Stimulated activated CD8-positive, alpha-beta memory T cell treated with anti-CD3 and anti-CD28 coated beads, Interleukin-12 subunit alpha, Interleukin-12 subunit beta, amount 100 ng/mL, for 1 hour (primary cell): ENCODE measurements around the gene ECHS1.
A peak's percentile ranks its signal among the peaks of the same experiment; 100 is the strongest.

ENCODE experiments used
- DNase-seq: peaks from one replicate; pipeline ENCODE4 v3.0.0-alpha.2; 2020; ENCODE audit warnings: low read depth

The ECHS1 gene

GRCh38 chr10:133339708-133340380 lies 33.3 kb downstream of the ECHS1 start:
- no peak for DNase-seq

GRCh38 chr10:133338080-133339071 lies 34.8 kb downstream of the ECHS1 start:
- no peak for DNase-seq

- DNase-seq: no peak
These were observed 35.8 kb downstream of the ECHS1 start for GRCh38 chr10:133337370-133337725.

- DNase-seq: peak; percentile 65
These were observed 36.4 kb downstream of the ECHS1 start, which contains the start of gene CALY for GRCh38 chr10:133336577-133337369. CALY (minus strand) TSS chr10:133336896; CDS start chr10:133328989, 7,907 bp downstream.

- no peak for DNase-seq
These were observed 37.0 kb downstream of the ECHS1 start for GRCh38 chr10:133336118-133336576.

GRCh38 chr10:133335246-133336117 lies 37.7 kb downstream of the ECHS1 start:
- DNase-seq: peak; percentile 75

GRCh38 chr10:133334503-133335245 lies 38.5 kb downstream of the ECHS1 start:
- no peak for DNase-seq

- DNase-seq: no peak
These were observed 40.0 kb downstream of the ECHS1 start for GRCh38 chr10:133332936-133333699.

GRCh38 chr10:133329491-133330202 lies 43.5 kb downstream of the ECHS1 start:
- DNase-seq: peak; percentile 82

- DNase-seq: no peak
These were observed 44.5 kb downstream of the ECHS1 start for GRCh38 chr10:133328358-133329343.

GRCh38 chr10:133327651-133328357 lies 45.4 kb downstream of the ECHS1 start:
- no peak for DNase-seq

- no peak for DNase-seq
These were observed 46.2 kb downstream of the ECHS1 start for GRCh38 chr10:133326745-133327650.

GRCh38 chr10:133326223-133326551 lies 47.0 kb downstream of the ECHS1 start:
- no peak for DNase-seq

- DNase-seq: no peak
These were observed 47.5 kb downstream of the ECHS1 start for GRCh38 chr10:133325440-133326222.

GRCh38 chr10:133324857-133325260 lies 48.3 kb downstream of the ECHS1 start:
- DNase-seq: no peak
